GM18517 (cell line): ENCODE measurements around the gene HIGD1C.
"Not testable (repeated sequence)": the region's sequence is repeated elsewhere in the genome, so short reads cannot be mapped to it uniquely, and the experiment has no call there.

Experiments used
- ATAC-seq: cut with Tn5 transposase; IDR thresholded peaks from one replicate; pipeline ENCODE4 v1.9.1; 2021; ENCODE audit warnings: mild to moderate bottlenecking, moderate library complexity; ENCODE audit not compliant: unreplicated experiment

The HIGD1C gene

GRCh38 chr12:51013441-51013840, 61.1 kb downstream of the HIGD1C start:
- no peak for ATAC-seq

- not testable (repeated sequence) for ATAC-seq
Measured at GRCh38 chr12:51014467-51014866, 62.1 kb downstream of the HIGD1C start.

- ATAC-seq = no peak
Measured at GRCh38 chr12:51017452-51017851, 65.1 kb downstream of the HIGD1C start.

GRCh38 chr12:51018956-51019355, 66.6 kb downstream of the HIGD1C start:
- no peak for ATAC-seq

GRCh38 chr12:51019927-51020326, 67.6 kb downstream of the HIGD1C start:
- ATAC-seq = no peak
